ENCODE data around the gene DEXI. TPM values are rescaled to one million over a fixed set of nuclear protein-coding genes. Genes with fewer than 3 reads are reported as not detected.

Gene DEXI
- total and polyA plus RNA-seq, 12 donors, result 52.6 to 303 (median 97.1) TPM

- intact Hi-C loops (cut with DNase I), result no loop called here
- Histone ChIP-seq H3K4me1 (replicated peaks in 1 of 2) (no peaks in the 10 kb centered on the region), H3K36me3 (replicated peaks in 1 of 2) (peaks cover 0 to 20% of the 10 kb centered on the region in 2 donors), H3K9me3 (replicated peaks in 1 of 3) (no peaks in the 10 kb centered on the region), H3K4me3 (no peak overlapping the region), H3K27me3 (no peaks in the 10 kb centered on the region), H3K27ac (peak overlapping the region in 1 of 5 donors; percentile 14)
- DNase-seq, result no peak
- 80 to 86% (median 83%) methylated on average over 17 to 19 of the region's 19 CpGs for WGBS, 4 donors
- TF ChIP-seq POLR2A (IDR thresholded peaks at IDR 0.05) (no peak), CTCF (IDR thresholded peaks at IDR 0.05) (no peak)
Measured at GRCh38 chr16:10979717-10980601, 37.7 kb upstream of the DEXI start.

GRCh38 chr16:10978871-10979446 is 36.7 kb upstream of the DEXI start:
- DNase-seq, result no peak
- H3K9me3 ChIP-seq (replicated peaks in 1 of 3), result no peaks in the 10 kb centered on the region
- no peaks in the 10 kb centered on the region for H3K4me1 ChIP-seq (replicated peaks in 1 of 2)
- peak overlapping the region in 1 of 5 donors; percentile 0 for H3K27ac ChIP-seq
- intact Hi-C loops (cut with DNase I), result no loop called here
- TF ChIP-seq POLR2A (IDR thresholded peaks at IDR 0.05), result no peak
- no peak for TF ChIP-seq CTCF (IDR thresholded peaks at IDR 0.05)
- no peaks in the 10 kb centered on the region for H3K27me3 ChIP-seq
- H3K36me3 ChIP-seq (replicated peaks in 1 of 2), result peaks cover 0 to 20% of the 10 kb centered on the region in 2 donors
- H3K4me3 ChIP-seq, result no peak overlapping the region
- 92 to 96% (median 94%) methylated on average over 13 to 14 of the region's 14 CpGs for WGBS, 4 donors

- no peak overlapping the region for H3K27ac ChIP-seq
- no peak for DNase-seq
- no peaks in the 10 kb centered on the region for H3K27me3 ChIP-seq
- WGBS, 4 donors, result 95 to 97% (median 96%) methylated on average over 6 of the region's 6 CpGs
- no peaks in the 10 kb centered on the region for H3K9me3 ChIP-seq (replicated peaks in 1 of 3)
- intact Hi-C loops (cut with DNase I), result no loop called here
- peaks cover 0 to 20% of the 10 kb centered on the region in 2 donors for H3K36me3 ChIP-seq (replicated peaks in 1 of 2)
- H3K4me3 ChIP-seq, result no peak overlapping the region
- no peak for TF ChIP-seq CTCF (IDR thresholded peaks at IDR 0.05)
- no peak for TF ChIP-seq POLR2A (IDR thresholded peaks at IDR 0.05)
- H3K4me1 ChIP-seq (replicated peaks in 1 of 2), result no peaks in the 10 kb centered on the region
Measured at GRCh38 chr16:10978124-10978523, 35.9 kb upstream of the DEXI start.

- Histone ChIP-seq H3K4me1 (replicated peaks in 1 of 2) (no peaks in the 10 kb centered on the region), H3K36me3 (replicated peaks in 1 of 2) (peaks cover 0 to 20% of the 10 kb centered on the region in 2 donors), H3K27ac (no peak overlapping the region), H3K9me3 (replicated peaks in 1 of 3) (no peaks in the 10 kb centered on the region), H3K4me3 (no peak overlapping the region), H3K27me3 (no peaks in the 10 kb centered on the region)
- TF ChIP-seq CTCF (IDR thresholded peaks at IDR 0.05), result no peak
- no peak for TF ChIP-seq POLR2A (IDR thresholded peaks at IDR 0.05)
- WGBS, 4 donors, result 80 to 86% (median 83%) methylated on average over 3 of the region's 3 CpGs
- no peak for DNase-seq
- intact Hi-C loops (cut with DNase I), result no loop called here
Measured at GRCh38 chr16:10976634-10977033, 34.4 kb upstream of the DEXI start.

All from adrenal gland (tissue), 12 donors.